GM19397 (cell line): ENCODE measurements around the gene SYK.

Experiments
- ATAC-seq: cut with Tn5 transposase; IDR thresholded peaks from one replicate; pipeline ENCODE4 v1.9.1; 2021; ENCODE audit warnings: mild to moderate bottlenecking, moderate library complexity; ENCODE audit not compliant: unreplicated experiment

The SYK gene

DNA sequence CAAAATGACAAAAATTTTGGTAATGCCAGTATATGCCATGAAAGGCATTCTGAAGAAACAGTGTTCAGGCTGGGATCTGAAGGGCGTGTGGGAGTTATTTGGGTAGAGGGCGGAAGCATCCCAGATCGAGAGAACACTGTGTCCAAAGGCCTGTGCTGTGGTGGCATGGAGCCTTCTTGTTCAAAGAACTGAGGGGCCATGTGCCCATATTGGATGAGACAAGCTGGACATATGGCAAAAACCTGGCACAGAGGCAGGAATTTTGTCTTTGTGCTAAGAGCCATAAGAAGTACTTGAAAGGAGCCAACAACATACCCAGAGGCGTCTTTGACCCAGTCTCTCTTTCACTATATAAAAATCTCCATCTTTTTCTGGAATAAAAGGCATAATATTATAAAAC lies 128.0 kb downstream of the SYK start:
- ATAC-seq = no peak

DNA sequence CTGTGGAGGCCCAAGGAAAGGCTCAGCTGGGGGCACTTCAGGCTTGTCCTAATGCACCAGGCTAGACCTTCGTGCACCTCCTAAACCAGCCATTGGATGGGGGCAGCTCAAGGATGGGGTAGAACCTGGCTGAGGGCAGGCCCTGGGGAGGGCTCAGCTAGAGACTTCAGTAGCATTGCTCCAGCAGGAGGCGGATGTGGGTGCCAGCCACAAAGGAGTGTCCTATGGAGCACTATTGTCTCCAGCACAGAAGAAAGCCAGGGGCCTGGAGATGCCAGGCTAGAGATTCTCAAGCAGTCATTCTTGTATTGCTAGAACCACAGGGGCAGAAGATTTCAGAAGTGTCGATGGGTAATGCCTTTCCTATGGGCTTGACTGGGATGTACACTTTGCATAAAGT lies 131.8 kb downstream of the SYK start:
- ATAC-seq = no peak

DNA sequence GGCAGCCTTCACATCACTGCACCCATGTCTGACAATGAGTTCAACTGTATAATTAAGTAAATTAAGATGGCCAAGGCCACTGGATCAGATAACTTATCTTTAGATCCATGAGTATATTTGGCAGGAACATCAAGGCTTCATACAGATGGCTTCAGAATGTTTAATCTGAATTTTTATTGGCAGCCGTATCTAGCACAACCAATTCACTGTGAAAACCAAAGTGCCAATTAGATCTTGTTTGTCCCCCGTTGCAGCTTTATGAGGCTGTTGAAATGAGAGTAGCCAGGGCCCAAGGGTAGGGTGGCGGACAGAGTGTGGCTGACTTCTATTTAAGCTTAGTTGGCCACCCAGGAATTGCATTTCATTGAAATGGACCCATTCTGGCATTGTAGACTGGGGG lies 137.7 kb downstream of the SYK start:
- ATAC-seq = no peak

DNA sequence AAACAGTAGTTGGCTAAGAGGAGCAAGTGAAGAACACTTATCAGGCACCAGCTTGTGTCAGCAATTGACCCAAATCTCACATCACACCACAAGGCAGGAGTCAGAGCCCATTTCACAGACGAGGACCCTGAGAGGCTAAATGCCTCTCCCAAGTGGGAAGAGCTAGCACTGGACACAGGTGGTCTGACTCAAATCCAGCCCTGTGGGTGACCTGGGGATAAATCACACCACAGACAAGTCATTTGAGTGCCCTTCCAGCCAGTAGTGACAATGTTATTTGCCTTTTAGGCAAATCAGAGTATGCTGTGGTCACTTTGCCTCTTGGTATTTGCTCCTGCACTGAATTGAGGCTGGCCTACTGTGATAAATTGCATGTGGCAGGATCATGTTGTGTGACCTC lies 138.7 kb downstream of the SYK start:
- ATAC-seq = no peak

DNA sequence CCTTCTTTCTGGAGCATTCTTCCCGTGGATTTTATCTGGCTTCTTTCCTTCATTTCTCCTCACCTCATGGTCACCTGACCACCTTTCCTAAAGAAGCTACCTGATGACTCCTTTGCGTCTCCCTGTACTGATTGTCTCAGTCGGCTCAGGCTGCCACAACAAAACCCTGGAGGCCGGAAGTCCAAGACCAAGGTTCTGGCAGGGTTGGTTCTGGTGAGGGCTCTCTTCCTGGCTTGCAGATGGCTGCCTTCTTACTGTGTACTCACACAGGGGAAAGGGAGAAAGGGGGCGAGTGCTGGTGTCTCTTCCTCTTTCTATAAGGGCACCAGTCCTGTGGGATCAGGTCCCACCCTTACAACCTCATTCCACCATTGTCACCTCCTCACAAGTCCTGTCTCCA lies 140.0 kb downstream of the SYK start:
- no peak for ATAC-seq

DNA sequence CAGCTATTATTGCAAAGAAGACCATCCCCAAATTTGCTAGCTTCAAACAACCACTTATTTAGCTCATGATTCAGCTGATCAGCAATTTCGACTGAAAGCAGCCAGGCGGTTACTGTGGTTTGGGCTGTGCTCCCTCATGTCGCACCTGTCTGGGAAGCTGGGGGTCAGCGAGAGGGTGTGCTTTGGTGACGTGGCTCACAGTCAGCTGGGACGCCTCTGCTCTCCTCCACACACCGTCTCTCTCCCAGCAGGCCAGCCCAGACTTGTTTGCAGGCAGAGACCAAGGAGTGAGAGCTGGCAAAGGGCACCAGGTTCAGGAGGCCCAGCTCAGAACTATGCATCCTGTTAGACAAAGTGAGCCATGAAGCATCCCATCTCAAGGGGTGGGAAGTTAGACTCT lies 140.9 kb downstream of the SYK start:
- ATAC-seq = no peak

DNA sequence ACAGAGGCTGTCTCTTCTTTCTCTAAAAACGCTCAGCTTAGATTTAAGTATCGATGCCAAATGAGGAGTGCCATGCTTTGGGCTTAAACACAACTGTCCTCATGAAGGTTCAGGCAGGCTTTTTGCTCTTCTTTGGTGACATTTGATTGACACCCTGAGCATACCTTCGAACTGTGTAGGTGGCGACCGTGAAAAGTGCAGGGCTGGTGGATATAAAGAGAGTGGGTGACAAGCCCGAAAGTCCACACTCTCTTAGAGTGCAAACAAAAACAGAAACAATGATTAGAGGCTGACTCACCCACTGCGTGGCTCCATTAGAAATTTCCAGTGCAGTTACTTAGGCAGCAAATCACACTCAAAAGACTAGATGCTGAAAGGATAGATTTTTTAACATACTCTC lies 141.7 kb downstream of the SYK start:
- no peak for ATAC-seq

DNA sequence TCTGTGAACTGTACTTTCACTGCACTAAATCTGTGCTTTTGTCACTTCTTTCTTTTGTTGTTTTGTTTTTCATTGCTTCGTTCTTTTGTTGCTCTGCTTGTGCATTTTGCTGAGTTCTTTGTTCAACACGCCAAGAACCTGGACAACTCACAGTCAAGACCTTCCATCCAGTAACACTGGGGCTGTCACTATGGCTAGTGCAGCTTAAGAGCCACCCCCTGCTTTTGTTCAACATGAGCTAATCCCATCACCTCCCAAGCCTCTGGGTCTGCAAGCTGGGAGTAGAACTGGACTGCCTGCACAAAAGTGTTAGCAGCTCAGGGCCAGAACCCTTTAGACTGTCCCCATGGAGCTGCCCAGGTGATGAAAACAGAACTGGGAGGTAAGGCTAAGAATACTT lies 143.7 kb downstream of the SYK start:
- ATAC-seq = no peak

DNA sequence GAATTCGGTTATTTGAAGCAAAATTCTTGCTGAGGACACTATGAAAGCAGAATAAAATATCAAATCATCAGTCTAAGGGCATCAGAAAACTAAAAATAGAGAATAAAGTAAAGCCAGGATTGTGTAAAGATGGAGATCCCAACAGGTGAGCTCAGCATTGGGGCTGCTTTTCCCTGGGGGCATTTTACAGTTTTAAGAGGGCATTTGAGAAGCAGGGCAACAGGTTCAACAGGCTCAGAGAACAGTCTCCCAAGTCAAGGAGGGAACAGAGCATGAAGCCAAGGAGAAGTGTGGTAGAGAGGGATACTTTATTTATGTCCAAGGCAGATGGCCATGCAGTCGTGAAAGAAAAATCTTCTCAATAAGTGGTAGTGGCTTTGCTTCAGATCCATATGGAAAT lies 145.4 kb downstream of the SYK start:
- no peak for ATAC-seq
